Adrenal gland (tissue), 12 donors: ENCODE data around the gene AGAP1. TPM values are rescaled to one million over a fixed set of nuclear protein-coding genes. Genes with fewer than 3 reads are reported as not detected.

Experiments used
- DNase-seq, 7 donors: peaks; one replicate each; pipeline ENCODE4 v3.0.0-alpha.2; 2019 to 2020
- H3K27ac ChIP-seq, 5 donors: fragments of 200-600 bp; sonication (generic) in 4 of 5; 1 replicate in 3 of 5; 2 replicates in 2 of 5; pipeline versions ENCODE4 v1.5.1 to v1.8.0; 2016 to 2020; ENCODE audit warnings: mild to moderate bottlenecking in 1 of 5
- H3K27me3 ChIP-seq: fragments of 200-600 bp; 2 replicates; pipeline ENCODE4 v1.8.0; 2021
- H3K36me3 ChIP-seq, 2 donors: fragments of 200-600 bp; replicated peaks in 1 of 2; 1 replicate in 1 of 2; 2 replicates in 1 of 2; pipeline versions ENCODE4 v1.5.1 to v1.8.0; 2018 to 2022
- H3K4me1 ChIP-seq, 2 donors: fragments of 200-600 bp; replicated peaks in 1 of 2; 1 replicate in 1 of 2; 2 replicates in 1 of 2; pipeline versions ENCODE4 v1.5.1 to v1.8.0; 2018 to 2021
- H3K4me3 ChIP-seq, 4 donors: fragments of 200-600 bp; sonication (generic) in 3 of 4; one replicate each; pipeline ENCODE4 v1.5.1; 2016 to 2018
- H3K9me3 ChIP-seq, 3 donors: fragments of 200-600 bp; sonication (generic) in 1 of 3; replicated peaks in 1 of 3; 1 replicate in 2 of 3; 2 replicates in 1 of 3; pipeline versions ENCODE4 v1.5.1 to v1.8.0; 2016 to 2021
- POLR2A ChIP-seq, 2 donors: fragments of 450-650 bp; IDR thresholded peaks; one replicate each; pipeline ENCODE4 v1.6.1; 2017; ENCODE audit warnings: antibody characterized with exemption in 2 of 2, mild to moderate bottlenecking in 2 of 2, moderate library complexity in 1 of 2
- WGBS, 4 donors: extraction: QIAGEN DNeasy Blood & Tissue Kit in 2 of 4; methylation state at CpG; one replicate each; pipeline versions ENCODE4 v1.1.5 to v1.1.7; 2013 to 2017; 5-methylcytosine and 5-hydroxymethylcytosine counted together
- intact Hi-C, 2 donors: fragments of 100-400 bp; cut with DNase I; formaldehyde crosslinking; loops; one replicate each; pipeline versions ENCODE4 v1.14.1 to v1.15.0; 2022 to 2023
- polyA plus RNA-seq, 3 donors: library from polyadenylated mRNA; stranded (reverse); fragments of 200-250 nt in 2 of 3; fragments of 350-450 nt in 1 of 3; fragmentation: Illumina TruSeq in 1 of 3; extraction: RNeasy Lipid Tissue Mini Kit (QIAGEN cat#74804) in 1 of 3; gene quantifications; one replicate each; pipeline ENCODE4 v1.2.3, GENCODE V29; 2013 to 2014
- total RNA-seq, 9 donors: library from RNA; depleted of rRNA in 4 of 9; stranded (reverse); fragments of >200 nt in 4 of 9; fragments of 120-200 nt in 1 of 9; fragmentation: NEBNext Ultra II Directional in 1 of 9; extraction: Animal tissue kit (Norgen Biotek cat#: 25700) in 1 of 9; gene quantifications; one replicate each; pipeline versions ENCODE4 v1.1.0 to v1.2.4, GENCODE V29; 2013 to 2023
- TF ChIP-seq, protein P1 (sequence below), 6 experiments: fragments of 450-650 bp in 4 of 6; fragments of 200-600 bp in 2 of 6; sonication (generic) in 1 of 6; IDR thresholded peaks; 1 replicate in 5 of 6; 2 replicates in 1 of 6; pipeline versions ENCODE4 v1.5.1 to v1.8.0; 2016 to 2021; ENCODE audit warnings: antibody characterized with exemption in 6 of 6, mild to moderate bottlenecking in 2 of 6, moderate library complexity in 1 of 6
- donor health status: healthy with polysubstance abuse.
- donor health status: Bipolar disorder and iron deficiency.
- donor health status: DM: yes; HTN: yes; CAD: no.
- donor health status: DM: no; HTN: no; CAD: no.
- donor health status: DM: no; HTN: no; CAD: no.
- donor health status: DM: yes; HTN: yes; CAD: no.

Gene AGAP1
- total and polyA plus RNA-seq, 12 donors, result 5.3 to 29.6 (median 17.7) TPM

DNA sequence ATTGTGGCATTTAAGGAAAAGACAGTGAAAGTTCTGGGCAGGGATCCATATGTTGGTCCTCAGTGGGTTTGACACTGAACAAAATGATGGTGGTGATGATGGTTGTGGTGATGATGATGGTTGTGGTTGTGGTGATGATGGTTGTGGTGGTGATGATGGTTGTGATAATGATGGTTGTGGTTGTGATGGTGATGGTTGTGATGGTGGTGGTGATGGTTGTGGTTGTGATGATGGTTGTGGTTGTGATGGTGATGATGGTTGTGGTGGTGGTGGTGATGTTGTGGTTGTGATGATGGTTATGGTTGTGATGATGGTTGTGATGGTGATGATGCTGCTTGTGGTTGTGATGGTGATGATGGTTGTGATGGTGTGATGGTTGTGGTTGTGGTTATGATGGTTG lies 308.7 kb downstream of the AGAP1 start:
- DNase-seq, result no peak
- TF ChIP-seq, protein P1, sequence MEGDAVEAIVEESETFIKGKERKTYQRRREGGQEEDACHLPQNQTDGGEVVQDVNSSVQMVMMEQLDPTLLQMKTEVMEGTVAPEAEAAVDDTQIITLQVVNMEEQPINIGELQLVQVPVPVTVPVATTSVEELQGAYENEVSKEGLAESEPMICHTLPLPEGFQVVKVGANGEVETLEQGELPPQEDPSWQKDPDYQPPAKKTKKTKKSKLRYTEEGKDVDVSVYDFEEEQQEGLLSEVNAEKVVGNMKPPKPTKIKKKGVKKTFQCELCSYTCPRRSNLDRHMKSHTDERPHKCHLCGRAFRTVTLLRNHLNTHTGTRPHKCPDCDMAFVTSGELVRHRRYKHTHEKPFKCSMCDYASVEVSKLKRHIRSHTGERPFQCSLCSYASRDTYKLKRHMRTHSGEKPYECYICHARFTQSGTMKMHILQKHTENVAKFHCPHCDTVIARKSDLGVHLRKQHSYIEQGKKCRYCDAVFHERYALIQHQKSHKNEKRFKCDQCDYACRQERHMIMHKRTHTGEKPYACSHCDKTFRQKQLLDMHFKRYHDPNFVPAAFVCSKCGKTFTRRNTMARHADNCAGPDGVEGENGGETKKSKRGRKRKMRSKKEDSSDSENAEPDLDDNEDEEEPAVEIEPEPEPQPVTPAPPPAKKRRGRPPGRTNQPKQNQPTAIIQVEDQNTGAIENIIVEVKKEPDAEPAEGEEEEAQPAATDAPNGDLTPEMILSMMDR (IDR thresholded peaks at IDR 0.05), result no peak
- TF ChIP-seq POLR2A (IDR thresholded peaks at IDR 0.05), result no peak
- H3K36me3 ChIP-seq, result peaks cover 0 to 18% of the 10 kb centered on the region in 2 donors
- no peak overlapping the region for H3K4me3 ChIP-seq
- no peaks in the 10 kb centered on the region for H3K4me1 ChIP-seq
- no peak overlapping the region for H3K27ac ChIP-seq
- H3K27me3 ChIP-seq, result no peaks in the 10 kb centered on the region
- intact Hi-C loops, result no loop called here
- H3K9me3 ChIP-seq, result no peaks in the 10 kb centered on the region

GRCh38 chr2:235803028-235803427 lies 309.2 kb downstream of the AGAP1 start:
- intact Hi-C loops, result no loop called here
- peaks cover 0 to 18% of the 10 kb centered on the region in 2 donors for H3K36me3 ChIP-seq

GRCh38 chr2:235804676-235805075 lies 310.8 kb downstream of the AGAP1 start:
- no peak for DNase-seq
- Histone ChIP-seq H3K9me3 (no peaks in the 10 kb centered on the region), H3K4me3 (no peak overlapping the region), H3K27me3 (no peaks in the 10 kb centered on the region), H3K36me3 (peaks cover 0 to 12% of the 10 kb centered on the region in 2 donors), H3K4me1 (no peaks in the 10 kb centered on the region), H3K27ac (no peak overlapping the region)
- TF ChIP-seq, protein P1 (IDR thresholded peaks at IDR 0.05), result no peak
- no peak for TF ChIP-seq POLR2A (IDR thresholded peaks at IDR 0.05)
- intact Hi-C loops, result no loop called here
- 86 to 96% (median 89%) methylated on average over 4 to 6 of the region's 6 CpGs for WGBS, 4 donors

More at GRCh38 chr2:235803028-235803427, 309.2 kb downstream of the AGAP1 start:
- Histone ChIP-seq H3K4me1 (no peaks in the 10 kb centered on the region), H3K27me3 (no peaks in the 10 kb centered on the region), H3K27ac (no peak overlapping the region), H3K9me3 (no peaks in the 10 kb centered on the region), H3K4me3 (no peak overlapping the region)
- no peak for TF ChIP-seq POLR2A (IDR thresholded peaks at IDR 0.05)
- TF ChIP-seq, protein P1 (IDR thresholded peaks at IDR 0.05), result peak in 1 of 6 experiments; percentile 23
- DNase-seq, result no peak
- WGBS, 4 donors, result 96 to 100% (median 99%) methylated on average over 1 of the region's 1 CpG

DNA sequence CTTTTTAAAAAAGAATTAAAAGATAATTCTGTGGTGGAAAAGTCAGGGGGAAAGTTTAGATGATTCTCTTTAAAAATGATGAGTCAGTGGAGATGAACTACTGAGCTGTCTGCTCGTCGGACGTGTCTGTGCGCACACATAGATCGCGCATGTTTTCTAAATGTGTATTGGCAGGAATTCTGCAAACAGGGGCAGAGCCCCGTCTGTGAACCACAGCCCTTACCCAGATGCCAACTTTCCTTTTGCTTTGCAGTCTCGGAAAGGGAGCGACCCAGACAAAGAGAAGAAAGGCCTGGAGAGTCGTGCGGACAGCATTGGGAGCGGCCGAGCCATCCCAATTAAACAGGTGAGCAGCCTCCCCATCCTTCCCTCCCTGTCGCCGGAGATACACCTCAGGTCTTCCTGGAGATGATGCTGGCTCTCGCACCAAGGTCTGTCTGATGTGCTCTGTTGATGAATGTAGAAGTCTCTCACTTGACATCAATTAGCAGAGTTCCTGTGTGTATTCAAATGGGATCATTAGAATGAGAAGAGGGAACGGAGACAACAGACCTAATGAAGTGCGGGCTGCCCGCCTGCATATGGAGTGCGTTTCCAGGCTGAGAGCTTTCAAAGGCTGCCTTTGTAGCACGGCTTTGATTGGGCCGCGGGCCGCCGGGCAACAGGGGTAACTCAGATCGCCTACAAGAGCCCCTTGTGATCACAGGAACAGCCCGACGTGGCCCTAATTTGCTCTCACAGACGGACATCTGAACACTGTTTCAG lies 313.3 kb downstream of the AGAP1 start:
- H3K9me3 ChIP-seq, result no peaks in the 10 kb centered on the region
- H3K36me3 ChIP-seq, result no peaks in the 10 kb centered on the region
- no peaks in the 10 kb centered on the region for H3K27me3 ChIP-seq
- H3K27ac ChIP-seq, result no peak overlapping the region
- no peaks in the 10 kb centered on the region for H3K4me1 ChIP-seq
- WGBS, 4 donors, result 91 to 95% (median 92%) methylated on average over 24 to 29 of the region's 29 CpGs
- intact Hi-C loops, result no loop called here
- no peak overlapping the region for H3K4me3 ChIP-seq
- no peak for DNase-seq
- TF ChIP-seq, protein P1 (IDR thresholded peaks at IDR 0.05), result no peak
- no peak for TF ChIP-seq POLR2A (IDR thresholded peaks at IDR 0.05)
